Cerebellar nuclear complex (tissue), 1 donor: Measurements from ENCODE around the gene TRIM27.
"Not testable (repeated sequence)": the region's sequence is repeated elsewhere in the genome, so short reads cannot be mapped to it uniquely, and the experiment has no call there.

Source experiments
- DNase-seq, 2 experiments: peaks; one replicate each; lab custom pipeline; 2025; lab: John Stamatoyannopoulos, UW

The TRIM27 gene

DNA sequence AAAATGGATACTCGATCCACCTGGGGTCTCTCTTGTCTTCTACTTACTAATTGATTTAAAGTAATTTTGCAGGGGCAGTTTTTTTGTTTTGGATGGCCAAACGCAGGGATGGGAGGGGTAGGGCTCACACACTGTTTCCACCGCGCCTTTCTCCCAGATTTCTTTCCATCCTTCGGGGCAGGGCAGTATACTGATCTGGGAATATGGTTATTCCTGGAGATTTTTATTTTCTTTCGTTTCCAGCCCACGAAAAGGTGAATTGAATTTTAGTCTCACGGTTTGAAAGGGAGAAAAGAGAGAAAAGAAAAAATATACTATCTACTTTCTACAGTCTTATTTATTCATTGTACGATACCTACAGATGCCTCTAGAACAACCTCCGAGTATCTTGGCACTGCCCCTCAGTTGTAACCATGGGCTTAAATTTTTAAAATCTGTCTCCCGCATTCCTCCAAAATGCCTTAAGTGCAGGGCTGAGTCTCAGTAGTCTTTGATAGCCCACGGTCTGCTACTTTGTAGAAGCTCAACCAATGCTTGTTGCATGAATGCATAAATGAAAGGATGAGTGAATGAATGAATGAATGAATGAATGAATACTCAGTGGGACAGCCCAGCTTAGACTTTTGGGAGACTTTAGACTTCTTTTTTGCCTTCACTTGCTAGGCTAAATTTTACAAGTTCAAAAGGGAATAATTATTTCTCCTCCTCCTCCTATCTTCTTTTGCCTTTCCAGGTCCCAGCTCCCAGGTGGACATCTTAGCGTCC is 18.1 kb upstream of the TRIM27 start:
- no peak for DNase-seq

DNA sequence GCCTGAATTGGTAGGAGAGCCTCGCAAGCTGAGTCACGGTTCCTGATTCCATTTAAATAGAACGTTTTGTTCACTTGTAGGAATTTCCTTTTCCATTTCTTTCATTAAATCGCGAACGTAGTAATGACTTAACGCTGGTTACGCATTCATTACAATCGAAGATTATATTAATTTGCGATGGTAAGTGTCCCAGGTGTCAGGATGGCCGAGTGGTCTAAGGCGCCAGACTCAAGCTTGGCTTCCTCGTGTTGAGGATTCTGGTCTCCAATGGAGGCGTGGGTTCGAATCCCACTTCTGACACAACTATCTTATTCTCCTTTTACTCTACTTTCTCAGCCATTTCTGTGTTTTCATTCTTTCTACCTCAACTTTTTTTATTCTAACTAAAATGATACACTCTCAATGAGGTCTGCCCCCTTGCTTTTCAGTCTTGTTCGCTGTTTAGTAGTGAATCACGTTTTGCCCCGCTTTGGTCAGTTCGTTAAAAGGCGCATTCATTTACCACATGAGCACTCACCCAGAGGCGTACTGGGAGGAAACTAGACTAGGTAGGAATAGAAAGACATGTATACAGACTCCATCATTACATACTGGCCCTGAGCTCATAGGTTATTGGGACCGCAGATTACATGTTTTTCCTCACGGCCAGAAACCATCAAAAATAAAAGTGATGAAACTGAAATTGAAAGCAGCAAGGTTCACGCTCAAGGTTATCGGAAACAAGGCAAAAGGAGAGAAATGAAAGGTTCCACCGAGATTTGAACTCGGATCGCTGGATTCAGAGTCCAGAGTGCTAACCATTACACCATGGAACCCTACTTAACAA is 17.3 kb upstream of the TRIM27 start:
- peak; percentile 38 to 70 for DNase-seq

DNA sequence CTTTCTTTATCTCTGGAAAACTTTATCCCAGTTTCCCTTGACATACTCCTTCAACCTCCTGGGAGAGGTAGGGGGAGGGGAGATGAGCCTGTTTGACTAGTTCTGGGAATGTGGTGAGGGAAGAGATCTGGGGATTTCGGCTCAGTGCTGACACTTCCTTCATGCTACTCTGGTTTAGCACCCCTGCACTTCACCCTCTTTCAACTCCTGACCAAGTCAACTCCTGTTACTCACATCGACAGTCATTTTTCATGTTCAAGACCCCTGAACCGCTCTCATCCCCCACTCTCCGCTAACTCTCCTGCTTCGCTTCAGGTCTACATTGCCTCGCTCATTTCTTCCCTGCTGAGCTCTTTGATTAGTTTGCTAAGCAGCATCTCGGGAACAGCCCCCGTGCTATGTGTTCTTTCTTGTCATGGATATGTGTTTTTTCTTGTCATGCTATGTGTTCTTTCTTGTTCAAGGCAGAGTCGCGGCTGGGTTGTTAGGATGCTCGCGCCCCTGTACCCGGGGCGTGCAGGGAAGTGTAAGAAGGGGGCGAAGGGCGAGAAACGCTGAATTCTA is 16.6 kb upstream of the TRIM27 start:
- no peak for DNase-seq

DNA sequence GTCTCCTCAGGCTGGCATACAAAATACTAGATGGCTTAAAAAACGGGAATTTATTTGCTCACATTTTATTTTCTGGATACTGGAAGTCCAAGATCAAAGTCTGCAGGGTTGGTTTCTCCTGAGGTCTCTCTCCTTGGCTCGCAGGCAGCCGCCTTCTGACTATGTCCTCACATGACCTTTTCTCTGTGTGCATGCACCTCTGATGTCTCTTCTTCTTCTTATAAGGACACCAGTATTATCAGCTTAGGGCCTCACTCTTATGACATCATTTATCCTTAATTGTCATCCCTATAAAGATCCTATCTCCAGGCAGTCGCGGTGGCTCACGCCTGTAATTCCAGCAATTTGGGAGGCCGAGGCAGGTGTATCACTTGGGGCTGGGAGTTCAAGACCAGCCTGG is 9.3 kb upstream of the TRIM27 start:
- no peak for DNase-seq

DNA sequence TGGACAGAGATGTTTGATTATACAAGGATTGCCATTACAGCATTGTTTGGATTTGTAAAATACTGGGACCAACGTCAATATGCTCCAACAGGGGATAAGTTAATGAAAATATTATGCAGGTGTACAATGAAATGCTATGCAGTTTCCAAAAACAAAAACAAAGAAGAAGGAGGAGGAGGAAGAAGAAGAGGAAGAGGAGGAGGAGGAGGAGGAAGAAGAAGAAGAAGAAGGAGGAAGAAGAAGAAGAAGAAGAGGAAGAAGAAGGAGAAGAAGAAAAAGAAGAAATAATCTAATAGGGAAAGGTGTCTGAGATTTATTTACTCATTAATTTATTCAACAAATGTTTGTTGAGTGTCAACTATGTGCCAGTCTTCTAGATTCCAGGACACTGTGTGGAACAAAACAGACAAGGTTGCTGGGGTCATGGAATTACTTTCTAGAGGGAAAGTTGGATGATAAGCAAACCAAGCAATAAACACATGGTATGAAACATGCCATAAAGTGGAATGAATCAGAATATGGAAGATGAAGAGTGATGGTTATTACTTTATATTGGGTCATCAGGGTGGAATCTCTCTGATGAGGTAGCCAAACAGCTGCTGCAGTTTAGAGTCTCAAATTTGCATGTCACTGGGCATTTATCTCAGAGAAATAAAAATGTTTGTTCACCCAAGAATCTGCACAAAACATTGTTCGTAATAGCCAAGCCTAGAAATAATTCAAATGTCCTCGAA is 6.3 kb upstream of the TRIM27 start:
- no peak for DNase-seq

DNA sequence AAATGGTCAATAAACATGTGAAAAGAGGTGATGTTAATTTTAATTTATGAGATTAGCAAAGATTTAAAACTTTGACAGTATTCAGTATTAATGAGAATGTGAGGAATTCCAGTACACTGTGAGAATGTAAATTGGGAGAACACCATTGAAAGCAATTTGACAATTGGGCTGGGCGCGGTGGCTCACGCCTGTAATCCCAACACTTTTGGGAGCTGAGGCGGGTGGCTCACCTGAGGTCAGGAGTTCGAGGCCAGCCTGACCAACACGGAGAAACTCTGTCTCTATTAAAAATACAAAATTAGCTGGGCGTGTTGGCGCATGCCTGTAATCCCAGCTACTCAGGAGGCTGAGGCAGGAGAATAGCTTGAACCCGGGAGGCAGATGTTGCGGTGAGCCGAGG is 5.6 kb upstream of the TRIM27 start:
- DNase-seq = not testable (repeated sequence)

DNA sequence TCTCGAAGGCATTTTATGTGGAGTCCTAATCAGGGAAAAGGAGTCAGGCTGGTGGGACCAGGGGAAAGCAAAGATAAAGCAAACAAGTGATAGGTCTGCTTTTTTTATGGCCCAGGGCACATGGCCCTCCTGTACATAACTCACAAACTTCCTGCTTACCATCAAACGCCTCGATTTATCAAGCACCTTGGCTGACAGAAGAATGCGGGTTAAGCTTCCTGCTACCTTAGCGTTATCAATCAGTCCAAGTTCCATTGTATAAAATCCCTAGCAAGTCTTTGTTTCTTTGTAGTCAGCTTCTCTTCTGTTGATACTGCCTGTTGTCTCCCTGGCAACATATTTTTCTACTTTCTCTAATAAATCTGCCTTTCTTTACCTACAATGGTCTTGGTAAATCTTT is 4.1 kb upstream of the TRIM27 start:
- DNase-seq = no peak

DNA sequence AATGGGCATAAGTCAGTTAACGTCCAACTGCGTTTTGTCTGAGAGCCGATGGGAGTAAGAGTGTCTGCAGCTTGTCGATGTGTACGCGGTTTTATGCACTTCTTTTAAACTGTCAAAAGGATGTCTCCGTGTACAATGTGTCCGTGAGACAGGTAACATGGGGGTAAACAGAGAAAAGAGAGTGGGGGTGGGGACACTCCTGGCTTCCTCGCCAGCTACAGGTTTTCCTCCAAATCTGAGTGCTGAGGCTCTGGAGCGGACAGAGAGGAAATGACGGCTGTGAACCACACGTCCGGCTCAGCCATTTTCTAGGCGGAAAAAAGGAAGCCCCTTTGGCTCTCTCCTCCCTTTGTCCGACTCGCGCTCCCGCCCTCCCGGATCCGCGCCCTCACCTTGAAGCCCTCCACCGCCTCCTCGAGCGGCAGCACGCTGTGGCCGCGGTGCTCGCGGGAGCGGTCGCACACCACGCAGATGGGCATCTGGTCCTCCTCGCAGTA is 916 bp downstream of the TRIM27 start:
- no peak for DNase-seq

DNA sequence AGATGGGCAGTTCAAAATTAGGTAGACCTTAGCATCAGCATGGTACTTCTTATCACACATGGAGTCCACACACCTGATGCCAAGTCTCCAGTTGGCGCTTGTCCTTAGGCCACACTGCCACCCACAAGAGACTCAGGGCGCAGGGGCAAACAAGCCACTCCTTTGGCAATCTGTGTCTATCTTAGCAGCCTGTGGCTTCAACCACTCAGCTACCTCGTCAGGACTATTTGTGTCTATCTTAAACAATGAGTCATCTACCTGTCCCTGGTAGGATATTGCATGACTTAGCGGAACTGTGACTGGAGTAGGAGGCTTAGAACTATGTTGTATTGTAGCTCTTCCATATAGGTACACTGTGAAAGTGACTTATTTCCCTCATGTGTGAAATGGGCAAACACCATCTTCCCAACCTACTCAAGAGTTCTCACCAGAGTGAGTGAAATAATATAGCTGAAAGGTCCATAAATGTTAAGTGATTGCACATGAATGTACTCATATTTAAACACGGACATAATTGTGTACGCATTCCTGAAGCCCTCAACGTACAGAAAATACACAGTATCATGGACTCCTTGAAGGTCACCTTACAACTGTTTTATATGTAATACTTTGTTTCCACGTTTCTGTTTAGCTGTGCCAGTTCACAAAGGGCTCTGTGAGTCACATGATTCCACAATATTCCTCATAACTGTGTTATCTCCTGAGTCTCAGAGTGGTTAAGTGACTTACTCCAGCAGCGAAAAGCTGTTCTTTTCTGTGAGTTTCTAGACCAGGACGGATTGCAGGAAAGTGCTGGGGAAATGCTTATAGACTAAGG is 1.6 kb downstream of the TRIM27 start:
- DNase-seq = no peak

DNA sequence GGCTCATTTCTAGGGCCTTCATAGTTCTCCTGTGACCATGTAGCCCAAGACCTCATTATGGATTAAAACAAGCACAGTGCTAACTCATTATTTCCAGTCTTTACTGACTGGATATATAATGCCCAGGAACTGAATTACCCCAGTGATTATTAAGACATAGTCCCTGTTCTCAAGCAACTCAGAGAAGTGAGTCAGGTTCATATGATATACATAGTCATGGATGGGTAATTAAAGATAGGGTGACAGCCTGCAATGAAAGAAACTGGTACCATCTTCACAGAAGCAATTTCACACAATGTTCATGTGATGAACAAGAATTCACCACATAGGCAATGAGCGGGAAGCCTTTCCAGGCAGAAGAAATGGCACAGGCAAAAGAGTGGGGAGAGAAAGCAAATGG is 3.5 kb downstream of the TRIM27 start:
- DNase-seq = no peak

DNA sequence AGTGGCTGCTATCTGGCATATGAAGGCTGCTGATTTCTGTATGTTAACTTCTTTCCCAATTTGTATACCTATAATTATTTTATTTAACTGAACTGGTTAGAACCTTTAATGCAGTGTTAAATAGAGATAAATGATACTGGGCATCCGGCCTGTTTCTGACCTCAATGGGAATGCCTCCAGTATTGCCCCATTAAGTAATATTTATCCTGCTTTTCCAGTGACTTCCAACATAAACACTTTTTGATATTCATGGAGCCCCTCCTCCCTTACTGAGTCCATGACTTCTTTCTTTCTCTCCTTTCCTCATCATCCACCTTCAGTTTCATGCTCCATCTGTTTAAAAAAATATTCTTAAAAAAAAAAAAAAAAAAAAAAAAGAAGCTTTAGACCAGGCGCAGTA is 8.8 kb downstream of the TRIM27 start:
- DNase-seq = no peak

DNA sequence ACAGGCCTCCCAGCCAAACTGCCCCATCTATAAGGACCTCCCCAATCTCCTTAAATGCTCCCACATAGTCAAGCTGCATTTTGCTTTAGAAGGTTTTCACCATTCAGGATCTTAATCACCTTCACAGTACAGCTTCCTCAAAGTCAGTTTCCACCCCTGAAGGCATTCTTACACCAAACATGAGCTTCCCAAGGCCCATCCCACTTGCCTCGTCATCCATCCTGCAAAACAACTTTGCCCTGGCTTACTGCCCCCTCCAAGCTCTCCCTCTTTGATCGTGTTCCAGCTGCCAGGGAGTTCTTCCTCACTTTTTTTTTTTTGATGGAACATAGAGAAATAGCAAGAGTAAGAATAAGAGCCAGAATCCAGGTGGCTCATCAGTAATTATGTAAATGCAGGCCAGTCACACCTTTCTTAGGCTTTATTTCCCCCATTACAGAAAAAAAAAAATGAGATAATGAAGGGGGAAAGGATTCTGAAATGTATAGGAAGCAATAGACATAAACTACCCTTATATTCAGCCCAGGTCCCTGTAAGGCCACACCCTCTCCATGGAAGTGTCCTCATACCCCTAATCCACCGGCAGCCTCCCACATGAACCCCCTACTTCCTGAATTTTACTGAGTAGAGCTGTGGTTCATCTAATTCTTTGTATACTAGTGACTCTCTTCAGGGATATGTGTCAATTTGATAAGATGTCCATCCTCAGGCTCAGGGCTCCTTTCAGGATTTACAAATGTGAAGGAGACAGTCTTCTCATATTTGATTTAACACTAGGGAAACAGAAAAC is 12.7 kb downstream of the TRIM27 start:
- DNase-seq = no peak

DNA sequence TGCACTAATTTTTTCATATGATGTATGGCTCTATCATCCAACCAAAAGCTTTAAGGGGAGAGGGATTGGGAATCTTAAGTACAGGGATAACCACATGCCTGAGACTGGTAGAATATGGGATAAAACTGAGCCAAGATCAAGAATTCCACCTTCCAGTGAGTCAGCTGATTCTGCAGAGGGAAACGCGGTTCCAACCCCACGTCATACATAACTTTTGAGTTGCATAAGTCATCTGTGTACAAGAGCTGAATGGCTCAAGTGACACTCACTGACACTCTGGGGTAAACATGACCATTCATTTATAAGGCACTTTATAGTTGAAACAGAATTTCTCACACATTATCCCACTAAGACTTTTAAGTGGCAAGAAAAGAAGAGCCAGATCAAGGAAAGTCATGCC is 16.4 kb downstream of the TRIM27 start:
- no peak for DNase-seq

DNA sequence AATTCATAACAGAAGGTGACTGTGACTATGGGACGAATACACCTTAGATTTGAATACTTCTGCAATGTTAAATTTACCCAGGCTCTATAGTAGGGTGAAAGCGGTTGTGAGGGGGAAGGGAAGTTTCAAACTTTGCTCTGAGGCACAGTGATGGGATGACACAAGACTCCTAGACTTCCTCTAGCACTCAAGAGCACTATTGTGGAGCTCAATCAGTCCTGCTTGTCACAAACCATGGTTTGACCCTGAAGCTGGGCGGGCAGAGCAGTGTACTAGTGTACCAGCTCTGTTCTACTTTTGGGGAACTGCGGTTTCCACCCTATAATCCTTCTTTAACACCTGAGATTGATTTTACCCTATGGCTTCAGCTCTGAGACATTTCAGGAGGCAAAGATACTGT is 17.1 kb downstream of the TRIM27 start:
- DNase-seq = no peak

DNA sequence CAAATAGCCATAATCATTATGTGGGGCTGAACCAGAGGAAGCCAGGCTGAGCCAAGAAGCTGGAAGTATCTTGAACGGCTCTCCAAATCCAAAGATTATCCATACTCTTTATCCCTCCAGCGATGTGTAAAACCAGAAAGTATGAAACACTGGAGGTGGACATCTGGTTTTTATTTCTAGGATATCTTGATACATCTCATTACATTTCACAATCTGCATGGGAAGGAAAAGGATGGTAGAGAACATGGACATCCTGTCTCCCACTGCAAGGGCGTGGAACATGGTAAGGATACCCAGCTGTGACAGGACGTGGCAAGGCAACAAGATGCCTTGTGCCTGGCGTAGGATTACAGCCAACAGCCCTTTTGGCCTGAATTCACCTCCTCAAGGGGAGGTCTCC is 20.1 kb downstream of the TRIM27 start:
- no peak for DNase-seq

DNA sequence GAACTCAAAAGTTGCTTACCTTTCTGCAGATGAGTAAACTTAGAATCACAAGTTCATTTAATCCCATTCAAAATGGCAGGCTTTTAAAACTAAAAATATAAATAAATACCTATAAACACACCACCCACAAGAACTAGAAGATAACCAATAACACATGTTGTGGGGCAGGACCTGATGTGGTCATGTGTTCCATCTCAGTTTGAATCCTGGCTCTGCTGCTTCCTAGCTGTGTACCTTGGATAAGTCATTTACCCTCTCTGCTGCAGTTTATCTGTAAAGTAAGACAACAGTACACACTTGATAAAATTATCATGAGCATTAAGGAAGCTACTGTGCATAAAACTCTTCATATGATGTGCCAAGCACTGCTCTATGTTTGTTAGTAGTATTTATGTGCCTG is 22.0 kb downstream of the TRIM27 start:
- no peak for DNase-seq

DNA sequence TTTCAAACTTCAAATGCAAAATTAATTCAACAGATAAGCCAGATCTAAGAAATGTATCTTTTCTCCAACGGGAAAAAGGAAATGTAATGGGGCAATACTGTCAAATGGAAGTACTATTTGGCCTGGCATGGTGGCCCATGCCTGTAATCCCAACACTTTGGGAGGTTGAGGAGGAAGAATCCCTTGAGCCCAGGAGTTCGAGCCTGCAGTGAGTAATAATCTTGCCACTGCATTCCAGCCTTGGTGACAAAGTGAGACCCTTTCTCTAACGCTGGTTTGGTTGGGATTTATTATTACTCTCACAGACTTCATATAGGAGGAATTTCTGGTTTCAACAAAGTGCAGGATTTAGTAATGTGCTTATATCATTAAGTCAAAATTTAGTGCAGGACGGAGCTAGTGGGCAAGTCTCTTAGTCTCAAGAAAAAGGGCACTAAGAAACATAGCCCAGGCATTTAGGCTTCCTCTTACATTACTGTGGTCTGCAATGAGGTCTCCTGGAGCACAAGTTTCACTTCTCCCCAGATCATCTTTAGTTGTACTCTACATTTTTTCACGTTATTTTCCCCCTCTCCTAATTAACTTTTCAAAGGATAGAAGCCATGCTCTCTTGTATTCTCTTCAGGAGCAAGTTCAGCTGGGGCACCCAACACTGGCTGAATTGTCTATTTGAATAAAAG is 23.1 kb downstream of the TRIM27 start:
- DNase-seq = no peak

DNA sequence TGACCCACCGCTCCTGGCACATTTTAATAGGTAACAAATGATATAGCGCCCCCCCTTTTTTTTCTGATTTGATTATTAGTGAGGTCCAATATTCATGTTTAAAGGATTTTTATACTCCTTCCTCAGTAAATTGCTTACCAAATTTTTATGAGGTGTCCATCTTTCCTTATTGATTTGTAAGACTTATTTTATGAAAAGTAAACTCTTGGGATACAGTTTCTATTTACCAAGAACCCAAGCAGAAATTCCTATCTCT is 25.1 kb downstream of the TRIM27 start:
- DNase-seq = no peak

DNA sequence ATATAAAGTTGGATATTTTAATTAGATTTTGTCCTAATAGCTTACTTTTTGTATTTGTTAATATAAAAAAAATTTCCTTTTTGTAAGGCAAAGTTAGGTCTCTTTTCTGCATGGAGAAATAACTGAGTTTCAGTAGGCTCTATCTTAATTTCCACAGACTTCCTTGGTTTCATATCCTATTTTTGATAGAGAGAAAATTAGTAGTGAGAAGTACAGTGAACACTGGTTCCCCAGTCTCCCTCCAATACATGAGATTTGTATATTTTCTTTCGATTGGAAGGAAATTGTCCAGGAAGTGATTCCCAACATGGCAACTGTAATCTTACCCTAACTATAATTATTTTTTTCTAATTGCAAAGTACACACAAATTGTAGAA is 26.4 kb downstream of the TRIM27 start:
- no peak for DNase-seq
